Stimulated activated CD8-positive, alpha-beta memory T cell treated with anti-CD3 and anti-CD28 coated beads, Interleukin-2, amount 100 ng/mL, for 1 hour (primary cell): ENCODE results near the gene HDDC3.

Experiments used
- DNase-seq, 2 donors: peaks; one replicate each; pipeline ENCODE4 v3.0.0-alpha.2; 2020; ENCODE audit warnings: low read depth in 2 of 2

Gene HDDC3

GRCh38 chr15:90953947-90954711 is 21.8 kb upstream of the HDDC3 start:
- DNase-seq = no peak

- DNase-seq = no peak
Measured at GRCh38 chr15:90952901-90953677, 20.7 kb upstream of the HDDC3 start.

- no peak for DNase-seq
Measured at GRCh38 chr15:90950676-90951075, 18.3 kb upstream of the HDDC3 start.

GRCh38 chr15:90949979-90950675 is 17.8 kb upstream of the HDDC3 start:
- no peak for DNase-seq

GRCh38 chr15:90948506-90948905 is 16.2 kb upstream of the HDDC3 start:
- DNase-seq = no peak

- no peak for DNase-seq
Measured at GRCh38 chr15:90947577-90948357, 15.4 kb upstream of the HDDC3 start.

- DNase-seq = no peak
Measured at GRCh38 chr15:90946941-90947576, 14.7 kb upstream of the HDDC3 start.

GRCh38 chr15:90946538-90946937 is 14.2 kb upstream of the HDDC3 start:
- no peak for DNase-seq

- DNase-seq = no peak
Measured at GRCh38 chr15:90945091-90945490, 12.7 kb upstream of the HDDC3 start.

GRCh38 chr15:90942354-90943120 is 10.2 kb upstream of the HDDC3 start:
- DNase-seq = no peak

- no peak for DNase-seq
Measured at GRCh38 chr15:90941038-90941437, 8.7 kb upstream of the HDDC3 start.

GRCh38 chr15:90939756-90940155 is 7.4 kb upstream of the HDDC3 start:
- DNase-seq = no peak

GRCh38 chr15:90938261-90938660 is 5.9 kb upstream of the HDDC3 start:
- DNase-seq = no peak

- DNase-seq = no peak
Measured at GRCh38 chr15:90936823-90937222, 4.5 kb upstream of the HDDC3 start.

GRCh38 chr15:90934949-90935751 is 2.8 kb upstream of the HDDC3 start, which contains the start of gene UNC45A:
UNC45A (plus strand) TSS chr15:90935285; CDS start chr15:90935325, 40 bp downstream.
- DNase-seq = peak; percentile 91 to 94

GRCh38 chr15:90934256-90934948 is 2.1 kb upstream of the HDDC3 start:
- peak; percentile 64 to 71 for DNase-seq

- no peak for DNase-seq
Measured at GRCh38 chr15:90933301-90933700, 952 bp upstream of the HDDC3 start.

- DNase-seq = no peak
Measured at GRCh38 chr15:90932660-90932991, 277 bp upstream of the HDDC3 start.

GRCh38 chr15:90931575-90931827 is 848 bp downstream of the HDDC3 start:
- no peak for DNase-seq
